GM18907 (cell line): ENCODE data around the gene MECR.

Experiments used
- ATAC-seq: cut with Tn5 transposase; IDR thresholded peaks from one replicate; pipeline ENCODE4 v1.9.1; 2021; ENCODE audit warnings: mild to moderate bottlenecking, moderate library complexity; ENCODE audit not compliant: unreplicated experiment

The MECR gene

DNA sequence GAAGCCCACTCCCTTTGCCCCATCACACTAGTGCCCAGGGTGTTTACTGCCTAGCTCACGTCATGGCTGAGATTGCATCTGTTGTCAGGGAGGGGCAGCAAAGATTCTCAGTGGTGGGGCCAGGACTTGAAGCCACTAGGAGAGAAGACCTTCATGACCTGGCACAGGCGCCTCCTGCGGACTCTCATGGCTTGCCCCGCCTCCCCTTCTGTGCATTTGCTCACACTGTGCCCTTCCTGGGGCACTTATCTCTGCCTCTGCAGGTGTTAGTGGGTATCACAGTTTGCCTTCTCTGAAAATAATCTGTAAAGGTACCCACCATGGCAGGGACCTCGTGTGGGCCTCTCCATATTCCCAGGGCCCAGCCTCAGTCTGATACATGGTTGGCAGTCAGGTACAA, 25.7 kb upstream of the MECR start:
- ATAC-seq: no peak

DNA sequence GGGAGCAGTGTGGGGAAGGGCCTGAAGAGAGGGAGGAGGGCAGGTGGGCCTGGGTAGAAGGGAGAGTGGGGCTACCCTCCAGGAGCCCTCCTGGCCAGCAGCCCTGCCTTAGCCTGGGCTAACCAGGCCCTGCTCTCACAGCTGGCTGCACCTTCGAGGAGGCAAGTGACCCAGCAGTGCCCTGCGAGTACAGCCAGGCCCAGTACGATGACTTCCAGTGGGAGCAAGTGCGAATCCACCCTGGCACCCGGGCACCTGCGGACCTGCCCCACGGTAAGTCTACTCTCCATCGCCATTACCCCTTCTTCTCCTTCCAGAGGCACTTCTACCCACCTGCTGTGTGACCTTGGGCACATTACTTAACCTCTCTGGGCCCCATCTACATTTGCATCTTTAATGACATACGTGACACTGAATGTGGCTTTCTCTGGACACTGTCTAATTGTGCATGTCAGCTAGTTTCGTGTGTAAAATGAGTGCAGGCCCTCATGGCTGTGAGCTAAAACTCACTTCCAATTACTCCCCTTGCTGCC, 24.5 kb upstream of the MECR start:
- ATAC-seq: no peak

DNA sequence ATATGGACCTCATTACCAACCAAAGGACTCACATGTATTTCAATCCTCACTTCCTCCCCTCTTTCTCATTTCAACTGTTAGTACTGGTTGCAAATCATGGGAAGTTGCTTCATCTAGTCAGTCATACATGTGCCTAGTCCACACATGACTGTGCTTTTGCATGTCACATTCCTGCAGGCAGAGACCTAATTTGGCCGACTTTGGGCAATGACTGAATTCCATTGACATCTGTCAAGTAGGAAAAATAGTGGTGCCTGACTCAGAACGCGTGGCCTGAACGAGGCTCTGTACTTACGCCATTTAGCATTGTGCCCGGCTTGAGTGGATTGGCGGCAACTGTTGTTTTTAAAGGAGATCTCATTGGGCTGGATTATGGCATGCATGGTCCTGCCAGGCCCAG, 23.6 kb upstream of the MECR start:
- ATAC-seq: no peak

DNA sequence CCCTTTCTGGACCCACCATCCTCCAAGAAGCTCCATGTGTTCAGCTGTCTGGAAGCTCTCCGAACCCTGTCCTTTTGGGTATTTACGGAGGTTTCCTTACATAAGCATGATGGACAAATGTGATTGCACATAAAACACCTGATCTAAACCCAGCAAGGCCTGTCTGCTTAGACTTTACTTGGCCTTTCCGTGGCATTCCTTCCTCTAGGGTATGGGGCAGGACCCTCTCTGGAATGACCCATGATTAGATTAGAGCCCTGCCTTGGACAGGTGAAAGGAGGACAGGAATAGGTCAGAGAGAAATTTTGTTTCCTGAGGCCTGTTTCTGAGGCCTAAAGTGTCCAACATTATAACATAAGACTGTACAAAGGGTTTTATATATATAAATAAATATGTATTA, 22.4 kb upstream of the MECR start:
- no peak for ATAC-seq

DNA sequence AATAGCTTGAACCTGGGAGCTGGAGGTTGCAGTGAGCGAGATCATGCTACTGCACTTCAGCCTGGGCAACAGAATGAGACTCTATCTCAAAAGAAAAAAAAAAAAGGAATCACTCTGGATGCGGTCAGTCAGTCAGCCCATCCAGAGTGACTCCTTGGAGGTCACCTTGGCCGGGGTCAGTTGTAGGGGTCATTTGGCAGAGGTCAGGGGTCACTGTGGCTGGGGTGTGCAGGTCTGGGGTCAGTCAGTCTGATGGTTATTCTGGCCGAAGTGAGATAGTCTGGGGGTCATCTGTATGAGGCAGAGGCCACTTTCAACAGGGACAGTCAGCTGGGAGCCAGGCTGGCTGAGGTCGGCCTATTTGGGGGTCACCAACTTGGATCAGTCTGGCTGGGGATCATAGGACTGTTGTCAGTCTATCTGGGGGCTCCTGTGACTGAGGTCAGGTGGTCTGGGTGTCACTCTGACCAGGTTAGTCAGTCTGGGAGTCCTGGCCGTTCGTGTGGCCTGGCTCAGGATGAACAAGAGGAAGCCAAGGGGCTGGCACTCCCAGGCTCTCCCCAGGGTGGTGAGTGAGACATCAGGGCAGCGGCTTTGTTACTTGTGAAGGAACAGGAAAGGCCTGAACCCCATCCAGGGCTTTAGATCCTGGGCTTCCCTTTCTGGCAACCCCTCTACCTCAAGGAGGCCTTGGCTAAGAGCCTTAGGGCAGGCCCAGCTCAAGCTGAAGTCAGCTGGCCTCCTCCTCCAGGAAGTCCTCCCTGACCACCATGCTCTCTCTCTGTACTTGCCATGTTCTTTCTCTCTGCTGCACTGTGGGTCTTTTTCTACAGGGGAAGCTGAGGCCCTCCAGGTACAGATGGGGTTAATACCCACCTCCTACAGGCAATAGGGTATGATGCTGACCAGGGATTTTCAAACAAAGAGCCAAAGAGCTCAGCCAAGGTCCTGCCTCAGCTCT, 20.7 kb upstream of the MECR start:
- ATAC-seq: no peak

DNA sequence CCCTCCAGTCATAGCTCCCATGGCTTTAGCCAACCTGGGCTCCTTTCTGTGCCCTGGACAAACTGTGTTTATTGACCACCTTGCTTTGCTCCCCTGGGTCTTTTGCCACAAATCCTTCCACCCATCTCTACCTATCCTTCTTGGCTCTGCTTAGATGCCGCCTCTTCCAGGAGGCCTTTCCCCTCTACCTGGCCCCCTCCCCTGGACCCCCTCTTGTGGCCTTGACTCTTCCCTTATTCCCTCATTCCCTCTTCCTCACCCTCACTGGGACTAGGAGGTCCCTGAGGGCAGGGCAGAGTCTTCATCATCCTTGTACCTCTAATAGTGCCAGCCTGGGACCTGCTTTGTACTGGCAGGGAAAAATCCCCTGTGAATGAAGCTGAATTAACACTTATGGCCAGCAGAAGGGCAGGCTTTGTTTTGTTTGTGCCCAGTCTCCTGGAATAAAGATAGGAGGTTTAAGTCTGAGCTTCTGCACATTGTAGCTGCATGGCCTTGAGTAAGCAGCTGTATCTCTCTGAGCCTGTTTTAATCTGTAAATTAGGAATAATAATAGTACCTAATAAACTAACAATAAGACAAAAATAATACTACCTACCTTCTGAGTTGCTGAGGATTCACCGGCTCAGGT, 19.3 kb upstream of the MECR start:
- ATAC-seq: no peak

DNA sequence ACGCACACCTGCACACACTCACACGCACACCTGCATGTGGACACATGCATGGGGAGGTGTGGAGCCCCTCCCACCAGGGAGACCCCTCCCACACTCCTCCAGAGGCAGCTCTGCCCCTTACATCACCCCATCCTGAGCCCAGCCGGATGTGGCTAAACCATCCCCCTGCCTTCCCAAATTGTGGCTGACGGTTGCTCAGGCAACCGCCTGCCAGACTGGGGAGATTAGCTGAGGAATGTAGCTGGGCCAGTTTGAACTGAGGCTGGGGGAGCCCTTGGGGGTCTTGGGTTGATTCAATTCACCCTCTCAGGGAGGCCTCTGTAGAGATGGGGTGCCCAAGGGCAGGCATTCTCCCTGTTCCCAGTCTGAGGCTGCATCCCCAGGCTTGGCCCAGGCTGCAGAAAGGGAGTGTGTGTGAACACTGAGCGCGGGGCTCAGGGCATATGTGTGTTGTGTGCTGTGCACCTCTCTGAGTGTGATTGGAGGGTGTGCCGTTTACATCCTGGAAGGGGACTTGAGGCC, 18.5 kb upstream of the MECR start:
- no peak for ATAC-seq

DNA sequence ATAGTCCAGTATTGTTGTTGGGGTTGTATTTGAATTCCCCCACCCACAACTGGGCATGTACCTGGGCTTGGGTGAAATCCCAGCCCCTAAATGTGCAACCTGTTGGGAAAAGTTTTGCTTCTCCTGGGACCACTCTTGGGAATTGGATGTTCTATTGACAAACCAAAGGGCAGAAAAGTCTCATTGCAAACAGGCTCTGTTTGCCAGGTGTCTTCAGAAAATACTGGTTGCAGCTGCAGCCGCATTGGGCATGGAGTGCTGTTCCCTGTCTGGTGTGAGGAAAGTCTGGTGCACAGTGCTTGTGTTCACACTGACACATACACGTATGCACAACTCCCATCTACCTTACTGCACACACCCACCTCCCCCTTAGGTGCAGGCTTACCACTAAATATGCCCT, 17.7 kb upstream of the MECR start:
- ATAC-seq: no peak

DNA sequence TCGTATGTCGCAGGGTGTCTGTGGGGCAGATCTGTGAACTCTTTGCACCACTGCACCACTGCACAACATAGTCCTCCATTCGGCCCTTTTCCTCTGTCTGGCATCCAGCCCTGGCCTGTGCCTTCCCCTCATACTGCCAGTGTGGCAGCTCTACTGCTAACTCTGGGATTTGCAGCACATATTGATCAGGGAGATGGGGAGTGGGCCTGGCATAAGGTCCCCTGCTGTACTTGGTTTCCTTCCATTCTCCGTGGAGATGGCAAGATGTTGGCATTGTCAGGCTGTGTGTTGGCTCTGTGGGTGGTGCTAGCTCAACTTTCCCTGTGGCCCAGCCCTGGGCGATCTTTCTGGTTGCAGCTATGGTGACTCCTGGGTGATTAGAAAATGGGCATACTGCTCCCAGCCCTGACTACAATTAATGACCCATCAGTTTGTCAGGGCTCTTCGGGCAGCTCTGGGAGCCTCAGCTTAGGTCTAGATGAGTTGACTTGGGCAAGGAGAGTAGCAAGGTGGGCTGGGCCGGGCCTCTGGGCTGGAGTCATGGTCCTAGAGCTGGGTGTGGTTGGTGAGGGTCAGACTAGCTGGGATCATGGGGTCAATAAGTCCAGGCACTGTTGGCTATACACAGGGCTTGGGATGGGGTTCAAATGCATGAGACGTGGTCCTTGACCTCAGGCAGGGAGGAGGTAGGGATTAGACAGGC, 17.0 kb upstream of the MECR start:
- ATAC-seq: no peak

DNA sequence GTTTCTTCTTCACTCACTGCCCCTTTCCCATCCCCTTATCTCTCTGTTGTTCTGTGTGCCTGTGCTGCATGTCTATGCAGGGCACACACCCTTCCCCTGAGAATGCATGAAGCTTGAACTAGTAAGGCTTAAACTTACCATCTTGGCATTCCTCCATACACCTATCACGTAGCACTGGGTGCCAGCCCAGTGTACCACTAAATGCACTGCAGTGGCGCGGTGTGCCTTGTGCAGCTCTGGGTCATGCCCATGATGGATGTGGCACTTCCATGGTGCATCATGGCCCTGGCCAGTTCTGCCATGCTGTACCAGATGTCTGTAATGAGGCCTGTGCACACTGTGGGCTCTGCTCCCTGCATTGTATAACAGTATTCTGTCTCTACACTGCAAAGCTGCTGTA, 16.3 kb upstream of the MECR start:
- no peak for ATAC-seq

DNA sequence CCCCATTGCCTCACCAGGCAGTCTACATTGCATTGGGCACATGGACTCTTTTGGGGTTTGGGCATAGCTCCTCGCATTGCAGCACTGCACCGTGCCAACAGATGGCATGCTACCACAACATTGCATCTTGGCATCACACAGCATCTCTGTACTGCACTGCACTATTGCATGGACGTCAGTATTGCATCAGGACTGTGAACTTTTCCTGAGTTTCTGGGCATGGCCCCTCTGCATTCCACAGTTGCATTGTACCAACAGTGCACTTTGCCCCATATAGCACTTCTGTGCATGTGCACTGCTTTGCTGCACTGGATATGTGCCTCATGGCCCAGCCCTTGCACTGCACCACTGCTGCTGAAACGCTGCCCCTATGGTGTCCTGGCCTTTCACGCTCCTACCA, 15.1 kb upstream of the MECR start:
- ATAC-seq: no peak

DNA sequence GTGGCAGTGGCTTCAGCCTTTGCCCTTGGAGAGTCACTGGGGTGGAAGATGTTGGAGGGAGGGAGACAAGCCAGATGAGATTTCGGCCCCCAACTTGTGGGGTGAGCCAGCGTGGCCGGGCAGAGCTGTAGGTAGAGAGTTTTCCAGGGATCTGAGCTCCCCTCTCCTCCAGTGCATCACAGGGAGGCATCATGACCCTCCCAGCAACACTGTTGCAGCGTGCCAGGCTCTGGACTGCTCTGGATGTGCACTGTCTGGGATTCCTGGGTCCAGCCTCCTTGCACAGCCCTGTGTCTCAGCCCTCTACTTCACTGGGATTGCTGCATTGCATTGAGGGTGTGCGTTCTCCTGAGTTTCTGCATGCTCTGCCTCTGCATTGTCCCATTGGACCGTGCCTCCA, 14.5 kb upstream of the MECR start:
- ATAC-seq: no peak

DNA sequence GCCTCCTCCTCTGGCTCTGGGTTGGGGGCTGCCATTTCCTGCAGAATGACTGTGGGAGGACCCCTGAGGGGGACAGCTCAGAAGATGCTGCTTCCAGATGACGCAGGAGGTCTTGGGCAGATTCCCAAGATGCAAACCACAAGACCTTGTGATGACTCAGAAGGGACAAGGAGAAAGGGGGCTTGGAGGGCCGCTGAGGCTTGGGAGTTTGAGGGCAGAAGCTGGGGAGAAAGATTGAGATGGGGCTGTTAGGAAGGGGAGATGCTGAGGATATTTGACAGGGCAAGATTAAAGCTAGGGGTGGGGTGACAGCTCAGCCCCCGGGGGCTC, 13.1 kb upstream of the MECR start:
- no peak for ATAC-seq

DNA sequence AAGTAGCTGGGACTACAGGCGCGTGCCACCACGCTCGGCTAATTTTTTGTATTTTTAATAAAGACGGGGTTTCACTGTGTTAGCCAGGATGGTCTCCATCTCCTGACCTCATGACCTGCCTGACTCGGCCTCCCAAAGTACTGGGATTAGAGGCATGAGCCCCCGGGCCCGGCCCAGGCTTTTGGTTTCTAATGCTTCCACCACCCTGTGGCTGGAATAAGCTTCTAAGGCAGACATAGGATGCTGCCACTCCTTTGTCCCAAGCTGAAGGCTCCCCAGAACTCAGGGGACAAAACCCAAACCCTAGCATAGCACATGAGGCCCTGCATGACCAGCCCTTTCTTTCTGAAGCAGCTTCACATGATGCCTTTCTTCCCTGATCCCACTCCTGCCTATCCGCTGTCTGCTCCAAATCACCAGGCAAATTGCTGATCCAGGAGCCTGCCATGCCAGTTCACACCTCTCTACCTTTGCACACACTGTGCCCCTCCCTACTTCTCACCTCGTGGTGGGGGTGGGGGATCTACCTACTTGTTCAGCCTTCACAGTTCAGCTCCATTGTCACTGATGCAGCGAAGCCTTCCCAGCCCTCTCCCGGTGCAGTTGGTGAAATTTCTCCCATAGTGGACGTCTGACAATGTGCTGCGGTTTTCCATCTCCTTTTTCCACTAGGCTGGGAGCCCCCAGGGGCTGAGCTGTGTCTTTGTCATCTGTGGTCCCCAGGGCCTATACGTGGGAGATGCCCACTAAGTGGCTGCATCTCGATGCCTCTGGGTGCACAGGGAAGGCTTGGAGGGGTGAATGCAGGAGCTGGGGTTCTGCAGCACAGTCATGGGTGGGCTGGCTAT, 12.5 kb upstream of the MECR start:
- ATAC-seq: no peak

DNA sequence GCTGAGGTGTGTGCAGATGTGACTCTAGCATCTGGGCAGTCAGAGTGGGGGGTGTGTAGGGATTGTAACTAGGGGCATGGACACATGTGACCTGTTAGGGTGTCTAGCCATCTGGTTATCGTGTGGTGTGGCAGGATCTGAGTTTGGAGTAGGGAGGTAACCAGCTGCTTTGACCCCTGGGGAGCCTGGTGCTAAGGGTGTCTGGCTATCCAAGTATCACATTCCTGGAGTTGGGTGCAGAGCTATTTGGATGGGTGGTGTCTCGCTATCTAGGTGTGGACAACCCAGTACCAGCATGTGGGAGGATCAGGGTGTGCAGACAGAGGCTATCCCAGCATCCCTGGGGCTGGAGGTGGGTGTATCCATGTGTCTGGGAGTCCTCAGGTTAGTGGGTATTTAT, 10.3 kb upstream of the MECR start:
- ATAC-seq: no peak

DNA sequence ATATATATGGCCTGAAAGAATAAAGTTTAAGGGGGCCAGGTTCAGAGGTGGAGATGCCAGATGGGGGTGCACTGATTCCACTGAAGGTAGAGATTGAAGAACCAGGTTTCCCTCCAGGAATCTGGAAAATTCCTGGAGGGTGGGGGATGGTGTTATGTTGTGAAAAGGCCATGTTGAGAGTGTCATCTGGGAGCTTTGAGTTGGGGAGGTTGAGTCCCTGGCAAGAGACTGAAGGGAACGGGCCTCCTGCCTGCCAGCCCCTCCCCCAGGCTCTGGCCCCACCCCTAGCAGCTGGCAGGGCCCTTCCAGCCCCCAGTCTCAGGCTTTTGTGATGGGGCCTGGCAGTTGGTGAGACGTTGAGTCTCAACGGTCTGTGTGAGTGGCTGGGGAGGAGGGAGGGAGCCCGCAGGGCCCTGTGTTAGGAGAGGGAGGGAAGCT, 9.7 kb upstream of the MECR start:
- ATAC-seq: no peak

DNA sequence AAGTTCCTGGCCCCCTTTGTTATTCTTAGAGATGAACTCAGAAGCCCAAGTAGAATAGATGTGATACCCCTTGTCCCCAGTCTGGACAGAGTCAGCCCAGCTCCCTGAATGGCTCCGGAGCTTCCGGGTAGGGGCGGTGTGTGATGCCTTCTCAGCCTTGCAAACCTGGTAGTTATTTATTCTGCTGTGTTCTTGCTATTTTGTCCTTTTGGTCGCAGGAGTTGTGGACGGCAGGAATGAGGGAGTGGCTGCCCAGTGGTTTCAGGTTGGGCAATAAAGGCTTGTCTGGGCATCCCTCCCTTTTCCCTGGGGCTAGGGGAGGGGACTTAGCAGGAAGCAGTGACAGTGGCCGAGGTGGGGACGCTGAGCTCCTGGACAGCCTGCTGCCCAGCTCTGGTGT, 8.4 kb upstream of the MECR start:
- ATAC-seq: no peak

DNA sequence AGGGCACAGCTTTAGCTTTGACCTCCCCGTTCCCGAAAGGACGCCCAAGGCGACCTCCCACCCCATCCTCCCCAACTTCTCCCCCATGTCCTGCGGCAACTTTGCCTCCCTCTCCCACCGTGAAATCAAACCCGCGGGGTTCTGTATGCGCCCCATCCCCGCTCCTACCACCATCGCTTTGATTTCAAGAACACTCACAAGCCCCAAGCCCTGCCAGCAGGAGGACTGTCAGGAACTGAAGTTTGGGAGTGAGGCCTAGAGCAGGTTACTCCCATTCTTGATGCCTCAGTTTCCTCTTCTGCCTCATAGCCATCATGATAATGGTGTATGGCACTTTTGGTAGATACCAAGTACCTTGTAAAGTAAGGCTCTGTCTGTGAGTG, 7.9 kb upstream of the MECR start:
- no peak for ATAC-seq

DNA sequence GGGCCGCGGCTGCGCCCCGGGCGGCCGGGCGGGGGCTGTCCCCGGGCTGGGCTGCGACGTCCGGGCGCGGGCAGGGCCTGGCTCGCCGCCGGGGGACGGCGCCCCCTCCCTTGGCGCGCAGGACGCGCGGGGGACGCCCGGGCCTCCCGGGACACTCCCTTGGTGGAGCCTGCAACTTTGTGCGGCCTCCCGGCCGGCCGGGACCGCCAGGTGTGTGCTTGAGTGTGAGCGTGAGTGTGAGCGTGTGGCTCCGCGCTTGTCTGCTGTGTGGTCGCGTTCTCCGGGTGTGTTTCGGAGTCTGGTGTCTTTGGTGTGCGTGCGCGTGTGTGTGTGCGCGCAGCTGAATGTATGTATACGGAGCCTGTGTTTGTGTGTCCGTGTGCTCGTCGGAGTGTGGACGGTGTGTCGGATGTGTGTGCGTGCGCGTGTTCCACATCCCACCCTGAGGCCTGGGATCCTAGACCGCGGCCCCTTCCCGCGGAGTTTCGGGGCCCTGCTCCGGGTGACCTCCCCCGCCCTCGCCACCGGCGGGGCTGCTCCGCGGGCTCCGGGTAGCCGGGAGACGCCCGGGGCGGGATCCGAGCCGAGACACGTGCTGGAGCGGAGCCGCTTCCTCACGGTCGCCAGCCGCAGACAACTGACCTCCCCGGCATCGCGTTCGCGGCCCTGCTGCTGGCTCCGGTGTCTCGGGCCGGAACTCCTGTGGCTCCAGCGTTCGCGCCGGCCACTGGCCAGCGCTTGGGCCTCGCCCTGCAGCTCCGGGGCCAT, 7.3 kb upstream of the MECR start:
- ATAC-seq: no peak
